ENCODE results near the gene ZNF804A.
"Not testable (repeated sequence)": the region's sequence is repeated elsewhere in the genome, so short reads cannot be mapped to it uniquely, and the experiment has no call there.

The ZNF804A gene

DNA sequence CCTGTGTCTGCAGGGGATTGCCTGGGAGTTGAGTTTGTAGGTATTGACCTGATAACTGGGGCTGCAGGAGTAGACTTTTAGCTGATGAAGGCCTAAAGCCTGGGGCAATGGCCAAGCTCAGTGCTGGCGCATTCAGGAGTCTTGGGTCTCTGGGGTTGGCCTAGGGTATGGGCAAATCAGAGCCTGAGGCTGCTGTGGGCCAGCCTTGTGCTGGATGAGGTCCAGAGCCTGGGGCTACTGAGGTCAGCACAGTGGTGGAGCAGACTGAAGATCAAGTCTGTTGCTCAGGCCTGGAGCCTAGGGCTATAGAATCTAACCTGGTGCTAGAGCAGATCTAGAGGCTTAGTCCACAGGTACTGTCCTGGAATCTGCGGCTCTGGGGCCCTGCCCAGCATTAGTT is 262.4 kb downstream of the ZNF804A start:
- Mint-ChIP-seq H3K4me1 (no peaks in the 10 kb centered on the region), H3K27ac (no peak overlapping the region), H3K9me3 (peaks cover 15% of the 10 kb centered on the region), H3K36me3 (ENCODE audit: low read depth) (no peaks in the 10 kb centered on the region), H3K27me3 (no peaks in the 10 kb centered on the region), H3K4me3 (no peak overlapping the region)
- DNase-seq (no peak), ATAC-seq (no peak)

DNA sequence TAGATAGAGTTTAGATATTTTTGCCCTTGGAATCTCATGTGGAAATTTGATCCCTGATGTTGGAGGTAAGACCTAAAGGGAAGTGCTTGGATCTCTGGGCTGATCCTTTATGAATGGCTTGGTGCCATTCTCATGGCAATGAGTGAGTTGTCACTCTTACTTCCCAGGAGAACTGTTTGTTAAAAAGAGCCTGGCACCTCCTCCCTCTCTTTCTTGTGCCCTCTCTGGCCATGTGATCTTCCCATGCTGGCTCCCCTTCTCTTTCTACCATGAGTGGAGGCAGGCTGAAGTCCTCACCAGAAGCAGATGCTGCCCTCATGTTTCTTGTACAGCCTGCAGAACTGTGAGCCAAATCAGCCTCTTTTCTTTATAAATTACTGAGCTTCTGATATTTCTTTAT is 276.9 kb downstream of the ZNF804A start:
- no peaks in the 10 kb centered on the region for H3K9me3 Mint-ChIP-seq
- no peak overlapping the region for H3K27ac Mint-ChIP-seq
- no peak for ATAC-seq
- no peak for DNase-seq
- H3K4me1 Mint-ChIP-seq = no peaks in the 10 kb centered on the region
- no peaks in the 10 kb centered on the region for H3K27me3 Mint-ChIP-seq
- H3K4me3 Mint-ChIP-seq = no peak overlapping the region
- no peaks in the 10 kb centered on the region for H3K36me3 Mint-ChIP-seq (ENCODE audit: low read depth)

DNA sequence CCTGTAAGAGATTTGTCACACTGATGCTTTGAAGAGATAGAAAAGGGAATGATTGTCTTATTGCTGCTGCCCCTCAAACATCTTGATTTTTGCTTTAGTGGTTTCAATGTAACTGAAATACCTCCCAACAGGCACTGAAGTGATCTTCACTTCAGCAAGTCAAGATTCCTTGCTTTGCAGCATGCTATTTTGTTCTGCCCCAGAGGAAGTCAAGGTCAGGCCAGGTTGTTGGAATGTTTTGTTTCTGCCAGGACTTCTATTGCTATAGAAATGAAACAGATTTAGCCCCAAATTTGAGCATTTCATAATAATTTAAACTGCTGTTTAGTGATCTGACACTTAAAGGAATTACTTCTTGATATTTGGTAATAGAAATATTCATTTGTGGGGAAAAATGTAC is 277.6 kb downstream of the ZNF804A start:
- no peaks in the 10 kb centered on the region for H3K36me3 Mint-ChIP-seq (ENCODE audit: low read depth)
- no peak for DNase-seq
- no peaks in the 10 kb centered on the region for H3K9me3 Mint-ChIP-seq
- no peak overlapping the region for H3K4me3 Mint-ChIP-seq
- no peak for ATAC-seq
- H3K27me3 Mint-ChIP-seq = no peaks in the 10 kb centered on the region
- H3K4me1 Mint-ChIP-seq = no peaks in the 10 kb centered on the region
- H3K27ac Mint-ChIP-seq = no peak overlapping the region

DNA sequence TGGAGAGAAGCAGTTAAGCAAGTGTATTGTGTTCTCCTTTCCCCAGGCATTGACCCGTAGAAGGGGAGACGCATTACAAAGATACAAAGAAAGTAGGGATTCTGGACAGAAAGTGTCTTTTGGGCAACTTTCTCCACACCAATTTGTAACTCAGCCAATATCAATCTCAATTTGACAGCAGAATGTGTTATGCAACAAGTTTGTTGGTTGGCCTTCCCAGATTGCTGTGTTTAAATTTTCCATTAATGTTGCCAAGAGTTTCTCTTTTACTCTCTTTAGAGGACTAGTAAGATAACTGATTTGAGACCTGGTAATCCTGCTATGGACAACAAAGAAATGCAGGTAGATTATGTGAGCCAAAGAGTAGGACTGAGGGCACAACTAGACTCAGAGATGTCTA is 279.6 kb downstream of the ZNF804A start:
- H3K4me1 Mint-ChIP-seq = no peaks in the 10 kb centered on the region
- H3K36me3 Mint-ChIP-seq (ENCODE audit: low read depth) = no peaks in the 10 kb centered on the region
- no peak for DNase-seq
- peaks cover 3% of the 10 kb centered on the region for H3K9me3 Mint-ChIP-seq
- H3K4me3 Mint-ChIP-seq = no peak overlapping the region
- ATAC-seq = no peak
- no peak overlapping the region for H3K27ac Mint-ChIP-seq
- H3K27me3 Mint-ChIP-seq = no peaks in the 10 kb centered on the region

DNA sequence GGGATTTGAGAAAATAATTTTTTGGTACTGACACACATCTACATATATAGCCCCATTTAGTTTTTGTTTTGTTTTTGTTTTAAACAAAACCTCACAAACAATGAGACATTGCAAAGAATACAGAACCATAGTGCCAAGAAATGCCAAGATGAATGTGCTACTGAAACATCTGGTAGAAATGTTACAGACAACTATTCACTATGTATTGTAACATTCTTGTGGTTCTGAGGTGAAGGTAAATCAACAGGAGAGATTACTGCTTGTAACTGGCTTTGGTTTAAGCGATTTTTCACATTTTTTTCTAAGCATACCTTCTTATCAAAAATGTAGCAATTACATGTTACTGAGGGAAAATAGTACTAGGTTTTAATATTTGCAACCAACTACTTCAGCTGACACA is 281.3 kb downstream of the ZNF804A start:
- no peaks in the 10 kb centered on the region for H3K4me1 Mint-ChIP-seq
- H3K36me3 Mint-ChIP-seq (ENCODE audit: low read depth) = no peaks in the 10 kb centered on the region
- H3K27me3 Mint-ChIP-seq = no peaks in the 10 kb centered on the region
- no peak overlapping the region for H3K4me3 Mint-ChIP-seq
- ATAC-seq = no peak
- DNase-seq = no peak
- H3K9me3 Mint-ChIP-seq = peaks cover 11% of the 10 kb centered on the region
- H3K27ac Mint-ChIP-seq = no peak overlapping the region

DNA sequence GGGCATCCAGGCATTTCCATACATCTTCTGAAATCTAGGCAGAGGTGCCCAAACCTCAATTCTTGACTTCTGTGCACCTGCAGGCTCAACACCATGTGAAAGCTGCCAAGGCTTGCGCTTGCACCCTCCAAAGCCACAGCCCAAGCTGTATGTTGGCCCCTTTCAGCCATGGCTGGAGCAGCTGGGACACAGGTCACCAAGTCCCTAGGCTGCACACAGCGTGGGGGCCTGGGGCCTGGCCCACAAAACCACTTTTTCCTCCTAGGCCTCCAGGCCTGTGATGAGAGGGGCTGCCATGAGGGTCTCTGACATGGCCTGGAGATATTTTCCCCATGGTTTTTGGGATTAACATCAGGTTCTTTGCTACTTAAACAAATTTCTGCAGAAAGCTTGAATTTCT is 288.3 kb downstream of the ZNF804A start:
- not testable (repeated sequence) for DNase-seq; H3K4me1 Mint-ChIP-seq; H3K27ac Mint-ChIP-seq; H3K4me3 Mint-ChIP-seq; H3K27me3 Mint-ChIP-seq; ATAC-seq; H3K36me3 Mint-ChIP-seq (ENCODE audit: low read depth)
- H3K9me3 Mint-ChIP-seq = peaks cover 26% of the 10 kb centered on the region

DNA sequence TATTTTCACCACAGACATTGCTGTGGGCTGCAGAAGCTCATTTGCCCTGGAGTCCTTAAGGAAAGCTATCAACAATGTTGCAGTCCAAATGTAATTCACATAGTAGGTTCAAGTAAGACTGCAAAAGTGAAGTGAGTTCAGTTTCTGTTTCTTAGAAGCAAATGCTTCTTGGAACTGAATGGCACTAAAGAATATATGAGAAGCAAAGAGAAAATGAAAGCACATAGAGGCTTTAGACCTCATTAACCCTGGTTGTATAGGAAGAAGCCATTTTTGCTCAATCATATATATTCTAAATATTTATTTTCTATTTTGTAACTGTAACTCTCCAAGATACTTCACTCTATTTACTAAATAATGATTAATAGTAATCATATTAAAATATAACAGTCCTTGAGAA is 292.0 kb downstream of the ZNF804A start:
- H3K9me3 Mint-ChIP-seq = peaks cover 14% of the 10 kb centered on the region
- DNase-seq = no peak
- no peaks in the 10 kb centered on the region for H3K36me3 Mint-ChIP-seq (ENCODE audit: low read depth)
- no peaks in the 10 kb centered on the region for H3K27me3 Mint-ChIP-seq
- no peak for ATAC-seq
- no peaks in the 10 kb centered on the region for H3K4me1 Mint-ChIP-seq
- H3K27ac Mint-ChIP-seq = no peak overlapping the region
- H3K4me3 Mint-ChIP-seq = no peak overlapping the region

DNA sequence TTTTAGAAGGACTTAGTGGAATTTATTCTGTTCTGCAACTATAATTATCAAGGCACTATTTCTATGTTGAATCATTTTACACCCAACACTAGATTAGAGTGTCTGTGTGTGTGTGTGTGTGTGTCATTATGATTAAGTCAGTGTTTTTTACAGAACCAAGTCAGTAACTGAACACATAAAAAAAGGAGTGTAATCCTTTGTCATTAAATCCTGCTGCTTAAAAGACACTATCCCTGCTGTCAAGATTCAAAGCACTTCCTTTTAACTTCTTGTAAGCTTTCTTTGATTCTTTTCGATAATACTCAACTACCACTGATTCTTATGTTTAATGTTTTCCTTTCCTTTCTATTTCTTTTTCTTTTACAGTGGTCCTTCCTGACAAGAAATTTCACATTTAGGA is 306.7 kb downstream of the ZNF804A start:
- no peak overlapping the region for H3K27ac Mint-ChIP-seq
- no peaks in the 10 kb centered on the region for H3K36me3 Mint-ChIP-seq (ENCODE audit: low read depth)
- no peak for DNase-seq
- ATAC-seq = no peak
- no peaks in the 10 kb centered on the region for H3K9me3 Mint-ChIP-seq
- no peaks in the 10 kb centered on the region for H3K4me1 Mint-ChIP-seq
- H3K27me3 Mint-ChIP-seq = no peaks in the 10 kb centered on the region
- no peak overlapping the region for H3K4me3 Mint-ChIP-seq

DNA sequence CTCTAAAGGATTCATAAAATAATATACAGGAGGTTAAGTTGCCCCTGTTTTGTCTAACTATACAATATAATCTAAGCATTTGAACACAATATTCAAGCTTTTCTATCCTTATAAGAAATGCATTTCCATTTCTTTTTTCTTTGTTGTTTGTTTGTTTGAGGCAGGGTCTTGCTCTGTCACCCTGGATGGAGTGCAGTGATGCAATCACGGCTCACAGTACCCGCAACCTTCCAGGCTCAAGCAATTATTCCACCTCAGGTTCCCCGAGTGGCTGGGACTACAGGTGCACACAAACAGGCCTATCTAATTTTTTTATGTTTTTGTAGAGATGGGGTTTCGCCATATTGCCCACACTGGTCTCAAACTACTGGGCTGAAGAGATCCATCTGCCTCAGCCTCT is 307.8 kb downstream of the ZNF804A start:
- Mint-ChIP-seq H3K36me3 (ENCODE audit: low read depth) (no peaks in the 10 kb centered on the region), H3K4me3 (no peak overlapping the region), H3K9me3 (no peaks in the 10 kb centered on the region), H3K4me1 (no peaks in the 10 kb centered on the region), H3K27ac (no peak overlapping the region), H3K27me3 (no peaks in the 10 kb centered on the region)
- no peak for ATAC-seq
- no peak for DNase-seq

DNA sequence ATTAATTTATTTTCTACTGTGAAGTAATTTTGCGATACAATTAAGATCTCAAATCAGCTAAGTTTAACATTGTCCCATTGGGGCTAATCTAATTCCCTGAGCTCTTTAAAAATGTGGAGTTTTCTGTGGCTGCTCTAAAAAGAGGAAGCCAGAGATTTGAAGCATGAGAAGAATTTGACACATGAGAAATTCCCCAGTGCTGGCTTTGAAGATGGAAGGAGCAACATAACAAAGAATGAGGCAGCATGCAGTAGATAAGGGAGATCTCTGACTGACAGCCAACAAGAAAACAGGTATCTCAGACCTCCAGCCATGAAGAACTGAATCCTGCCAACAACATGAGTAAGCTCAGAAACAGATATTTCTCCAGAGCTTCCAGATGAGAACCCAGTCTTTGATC is 308.4 kb downstream of the ZNF804A start:
- Mint-ChIP-seq H3K36me3 (ENCODE audit: low read depth) (no peaks in the 10 kb centered on the region), H3K4me1 (no peaks in the 10 kb centered on the region), H3K27me3 (no peaks in the 10 kb centered on the region), H3K4me3 (no peak overlapping the region), H3K9me3 (no peaks in the 10 kb centered on the region), H3K27ac (no peak overlapping the region)
- no peak for DNase-seq
- ATAC-seq = no peak

DNA sequence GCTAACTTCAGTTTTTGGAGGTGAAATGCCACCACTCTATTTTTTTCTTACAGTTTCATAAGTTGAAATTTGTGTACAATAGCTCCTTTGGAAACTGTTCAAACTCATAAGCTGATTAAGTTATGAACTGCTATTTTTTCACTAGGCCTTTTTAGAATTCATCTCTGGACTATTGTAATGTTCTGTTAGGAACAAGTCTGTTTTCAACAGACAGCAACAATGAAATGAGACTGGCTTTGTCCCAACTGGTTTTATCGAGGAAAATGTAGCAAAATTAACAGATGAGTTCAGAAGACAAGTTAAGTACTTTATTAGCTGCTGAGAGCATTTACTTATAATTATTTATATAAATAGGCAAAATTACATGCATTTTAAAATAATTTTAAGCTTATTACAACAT is 310.6 kb downstream of the ZNF804A start:
- H3K9me3 Mint-ChIP-seq = peaks cover 10% of the 10 kb centered on the region
- H3K4me3 Mint-ChIP-seq = no peak overlapping the region
- ATAC-seq (no peak), DNase-seq (no peak)
- H3K27me3 Mint-ChIP-seq = no peaks in the 10 kb centered on the region
- no peak overlapping the region for H3K27ac Mint-ChIP-seq
- no peaks in the 10 kb centered on the region for H3K4me1 Mint-ChIP-seq
- H3K36me3 Mint-ChIP-seq (ENCODE audit: low read depth) = no peaks in the 10 kb centered on the region

DNA sequence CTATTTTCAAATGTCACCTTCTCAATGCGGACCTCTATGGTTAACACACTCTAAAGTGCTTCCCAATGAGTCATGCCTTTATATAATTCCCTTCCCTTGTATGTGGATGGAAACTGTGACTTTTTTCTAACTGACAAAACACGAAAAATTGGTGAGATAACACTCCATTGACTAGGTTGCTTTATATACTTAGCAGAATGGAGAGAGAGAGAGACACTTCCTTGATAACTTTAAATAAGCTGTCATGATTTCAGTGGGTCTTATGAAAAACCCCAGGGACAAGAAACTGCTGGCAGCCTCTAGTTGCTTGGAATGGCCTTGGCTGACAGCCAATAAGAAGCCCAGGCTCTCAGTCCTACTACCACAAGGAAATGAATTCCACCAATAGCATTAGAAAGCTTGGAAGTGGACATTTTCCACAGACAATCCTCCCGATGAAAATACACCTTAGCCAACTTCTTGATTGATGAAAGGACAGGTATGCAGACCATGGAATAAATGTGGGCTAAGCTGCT is 322.2 kb downstream of the ZNF804A start:
- no peak for ATAC-seq

DNA sequence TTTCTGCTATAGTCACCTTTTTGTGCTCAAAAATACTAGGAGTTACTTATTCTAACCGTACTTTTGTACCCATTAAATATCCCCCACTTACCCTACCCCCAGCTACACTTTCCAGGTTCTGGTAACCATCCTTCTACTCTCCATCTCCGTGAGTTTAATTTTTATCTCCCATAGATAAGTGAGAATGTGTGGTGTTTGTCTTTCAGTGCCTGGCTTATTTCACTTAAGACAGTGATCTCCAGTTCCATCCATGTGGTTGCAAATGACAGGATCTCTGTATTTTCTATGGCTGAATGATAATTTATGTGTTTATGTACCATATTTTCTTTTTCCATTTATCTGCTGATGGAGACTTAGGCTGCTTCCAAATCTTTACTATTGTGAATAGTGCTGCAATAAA is 323.3 kb downstream of the ZNF804A start:
- DNase-seq (no peak), ATAC-seq (no peak)
- Mint-ChIP-seq H3K27me3 (no peaks in the 10 kb centered on the region), H3K4me1 (no peaks in the 10 kb centered on the region), H3K27ac (no peak overlapping the region), H3K9me3 (peaks cover 31% of the 10 kb centered on the region), H3K4me3 (no peak overlapping the region), H3K36me3 (ENCODE audit: low read depth) (no peaks in the 10 kb centered on the region)

More for the DNA sequence above, 322.2 kb downstream of the ZNF804A start:
- Mint-ChIP-seq H3K4me1 (no peaks in the 10 kb centered on the region), H3K27ac (no peak overlapping the region), H3K4me3 (no peak overlapping the region), H3K27me3 (no peaks in the 10 kb centered on the region), H3K36me3 (ENCODE audit: low read depth) (no peaks in the 10 kb centered on the region), H3K9me3 (peaks cover 25% of the 10 kb centered on the region)
- DNase-seq = no peak

DNA sequence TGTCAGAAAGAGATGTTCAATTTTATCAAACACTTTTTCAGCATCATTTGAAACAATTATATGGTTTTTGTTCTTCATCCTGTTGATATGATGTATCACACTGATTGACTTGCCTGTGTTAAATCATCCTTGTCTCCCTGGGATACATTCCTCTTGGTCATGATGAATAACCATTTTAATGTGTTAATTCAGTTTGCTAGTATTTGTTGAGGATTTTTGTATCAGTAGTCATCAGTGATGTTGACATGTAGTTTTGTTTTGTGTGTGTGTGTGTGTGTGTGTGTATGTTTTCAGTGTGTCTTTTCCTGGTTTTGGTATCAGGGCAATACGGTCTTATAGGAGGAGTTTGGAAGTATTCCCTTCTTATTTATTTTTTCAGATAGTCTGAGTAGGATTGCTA is 325.4 kb downstream of the ZNF804A start:
- Mint-ChIP-seq H3K4me3 (no peak overlapping the region), H3K27ac (no peak overlapping the region), H3K27me3 (no peaks in the 10 kb centered on the region), H3K9me3 (peaks cover 31% of the 10 kb centered on the region), H3K4me1 (no peaks in the 10 kb centered on the region), H3K36me3 (ENCODE audit: low read depth) (no peaks in the 10 kb centered on the region)
- ATAC-seq (no peak), DNase-seq (no peak)

DNA sequence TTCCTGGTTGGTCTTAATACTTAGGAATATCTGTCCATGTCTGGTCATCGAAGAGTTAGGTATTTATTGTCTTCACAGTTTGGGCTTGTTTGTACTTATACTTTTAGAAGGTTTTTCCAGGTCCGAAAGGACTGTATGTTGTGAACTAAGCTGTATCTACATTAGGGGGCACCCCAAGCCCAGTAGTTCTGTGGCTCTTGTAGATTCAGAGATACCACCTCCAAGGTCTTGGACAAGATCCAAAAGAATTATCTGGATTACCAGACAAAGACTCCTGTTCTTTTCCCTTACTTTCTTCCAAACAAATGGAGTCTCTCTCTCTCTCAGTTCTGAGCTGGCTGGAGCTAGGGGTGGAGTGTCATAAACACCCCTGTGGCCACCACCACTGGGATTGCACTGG is 328.7 kb downstream of the ZNF804A start:
- no peak overlapping the region for H3K4me3 Mint-ChIP-seq
- ATAC-seq (no peak), DNase-seq (no peak)
- no peaks in the 10 kb centered on the region for H3K4me1 Mint-ChIP-seq
- no peaks in the 10 kb centered on the region for H3K36me3 Mint-ChIP-seq (ENCODE audit: low read depth)
- H3K9me3 Mint-ChIP-seq = peaks cover 33% of the 10 kb centered on the region
- no peaks in the 10 kb centered on the region for H3K27me3 Mint-ChIP-seq
- no peak overlapping the region for H3K27ac Mint-ChIP-seq

DNA sequence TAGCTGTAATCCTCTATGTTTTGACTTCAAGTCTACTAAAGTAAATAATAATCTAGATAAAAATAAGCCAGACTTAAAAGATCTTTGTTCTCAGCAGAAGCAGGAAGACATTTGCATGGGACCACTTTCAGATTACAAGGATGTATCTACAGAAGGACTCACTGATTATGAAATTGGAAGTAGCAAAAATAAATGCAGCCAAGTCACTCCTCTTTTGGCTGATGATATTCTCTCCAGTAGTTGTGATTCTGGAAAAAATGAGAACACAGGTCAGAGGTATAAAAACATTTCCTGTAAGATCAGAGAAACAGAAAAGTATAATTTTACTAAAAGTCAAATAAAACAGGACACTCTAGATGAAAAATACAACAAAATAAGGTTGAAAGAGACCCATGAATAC is 338.4 kb downstream of the ZNF804A start:
- no peak for DNase-seq
- H3K27me3 Mint-ChIP-seq = no peaks in the 10 kb centered on the region
- H3K36me3 Mint-ChIP-seq (ENCODE audit: low read depth) = no peaks in the 10 kb centered on the region
- peaks cover 11% of the 10 kb centered on the region for H3K9me3 Mint-ChIP-seq
- no peak overlapping the region for H3K27ac Mint-ChIP-seq
- ATAC-seq = no peak
- no peaks in the 10 kb centered on the region for H3K4me1 Mint-ChIP-seq
- no peak overlapping the region for H3K4me3 Mint-ChIP-seq

All from activated naive CD8-positive, alpha-beta T cell treated with anti-CD3 and anti-CD28 coated beads, Interleukin-2, amount 50 U/mL, for 24 hours (primary cell).